Measurements from ENCODE around the gene ZNF107.

- TF ChIP-seq USF2 (IDR thresholded peaks at IDR 0.05; ENCODE audit: low read depth, low read length) = no peak
- TF ChIP-seq RAD21 (IDR thresholded peaks at IDR 0.05; ENCODE audit: low read length) = no peak
- no peak for TF ChIP-seq CTCF (conservative IDR thresholded peaks at IDR 0.05; ENCODE audit: low read depth, low read length)
- no peak for TF ChIP-seq POLR2A (IDR thresholded peaks at IDR 0.05; ENCODE audit: low read depth, low read length)
- no peak for TF ChIP-seq CEBPB (IDR thresholded peaks at IDR 0.05; ENCODE audit: low read depth, low read length)
- no peak for TF ChIP-seq NFE2L2 (IDR thresholded peaks at IDR 0.05; ENCODE audit: low read depth, low read length)
- no peak for TF ChIP-seq RCOR1 (IDR thresholded peaks at IDR 0.05; ENCODE audit: insufficient replicate concordance, low read length)
- TF ChIP-seq CHD1 (IDR thresholded peaks at IDR 0.05; ENCODE audit: low read depth, low read length) = no peak
- no peak for TF ChIP-seq BHLHE40 (IDR thresholded peaks at IDR 0.05; ENCODE audit: low read depth, low read length)
- TF ChIP-seq MXI1 (IDR thresholded peaks at IDR 0.05; ENCODE audit: borderline replicate concordance, low read depth, low read length) = no peak
- TF ChIP-seq MAZ (IDR thresholded peaks at IDR 0.05; ENCODE audit: borderline replicate concordance, low read depth, low read length) = no peak
Observed at GRCh38 chr7:64654796-64655548, 11.0 kb upstream of the ZNF107 start.
